NB4 (cell line): ENCODE measurements around the gene LMO7.
"Not testable (repeated sequence)": the region's sequence is repeated elsewhere in the genome, so short reads cannot be mapped to it uniquely, and the experiment has no call there.

Experiments
- CTCF ChIP-seq: IDR thresholded peaks from one replicate; pipeline ENCODE4 v1.5.1; 2012; ENCODE audit warnings: low read depth, low read length
- MAX ChIP-seq: IDR thresholded peaks from 2 replicates; pipeline ENCODE4 v1.6.1; 2011; ENCODE audit warnings: low read depth, low read length
- POLR2A ChIP-seq: IDR thresholded peaks from 2 replicates; pipeline ENCODE4 v1.6.1; 2011; ENCODE audit warnings: mild to moderate bottlenecking; ENCODE audit not compliant: insufficient read length; ENCODE audit errors: extremely low read depth

- not testable (repeated sequence) for TF ChIP-seq CTCF, POLR2A, MAX
Observed at GRCh38 chr13:75743072-75743471, 106.9 kb downstream of the LMO7 start.
